NCI-H187 (cell line): ENCODE measurements around the gene EVPL.

Source experiments
- DNase-seq, 2 experiments: peaks; one replicate each; lab custom pipeline; 2025; lab: John Stamatoyannopoulos, UW

The EVPL gene

GRCh38 chr17:75959051-75959838 lies 67.9 kb downstream of the EVPL start:
- no peak for DNase-seq
